Upper lobe of left lung (tissue), 4 donors: ENCODE data around the gene KIF26B.

Experiments
- EP300 ChIP-seq, 4 donors: sonication (generic); formaldehyde crosslinking; IDR thresholded peaks; one replicate each; pipeline ENCODE4 v1.5.1; 2017; ENCODE audit warnings: antibody characterized with exemption in 4 of 4, control low read depth in 2 of 4
- TF ChIP-seq, protein P1 (sequence below), 6 experiments: fragments of 450-650 bp in 4 of 6; fragments of 200-600 bp in 2 of 6; sonication (generic) in 2 of 6; IDR thresholded peaks; one replicate each; pipeline ENCODE4 v1.5.1; 2016 to 2019; ENCODE audit warnings: antibody characterized with exemption in 6 of 6

DNA sequence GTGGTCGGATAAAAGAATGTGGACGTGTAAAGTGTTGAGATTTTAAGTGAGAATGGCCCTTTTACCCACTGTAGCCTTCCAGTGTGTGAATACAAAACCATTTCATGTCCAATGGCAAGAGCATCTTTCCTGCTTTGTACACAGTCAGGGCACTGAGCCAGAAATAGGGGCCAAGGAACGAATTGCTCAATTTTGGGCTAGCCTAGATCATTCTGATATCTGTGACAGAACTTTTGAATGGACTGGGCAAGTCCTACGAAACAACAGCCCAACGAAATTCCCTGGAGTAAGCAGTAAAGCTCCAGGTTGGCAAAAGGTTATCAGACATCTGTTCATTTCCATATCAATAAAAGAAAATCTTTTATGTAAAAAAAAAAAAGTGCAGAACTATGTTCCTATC, 5.5 kb downstream of the KIF26B start:
- TF ChIP-seq, protein P1, sequence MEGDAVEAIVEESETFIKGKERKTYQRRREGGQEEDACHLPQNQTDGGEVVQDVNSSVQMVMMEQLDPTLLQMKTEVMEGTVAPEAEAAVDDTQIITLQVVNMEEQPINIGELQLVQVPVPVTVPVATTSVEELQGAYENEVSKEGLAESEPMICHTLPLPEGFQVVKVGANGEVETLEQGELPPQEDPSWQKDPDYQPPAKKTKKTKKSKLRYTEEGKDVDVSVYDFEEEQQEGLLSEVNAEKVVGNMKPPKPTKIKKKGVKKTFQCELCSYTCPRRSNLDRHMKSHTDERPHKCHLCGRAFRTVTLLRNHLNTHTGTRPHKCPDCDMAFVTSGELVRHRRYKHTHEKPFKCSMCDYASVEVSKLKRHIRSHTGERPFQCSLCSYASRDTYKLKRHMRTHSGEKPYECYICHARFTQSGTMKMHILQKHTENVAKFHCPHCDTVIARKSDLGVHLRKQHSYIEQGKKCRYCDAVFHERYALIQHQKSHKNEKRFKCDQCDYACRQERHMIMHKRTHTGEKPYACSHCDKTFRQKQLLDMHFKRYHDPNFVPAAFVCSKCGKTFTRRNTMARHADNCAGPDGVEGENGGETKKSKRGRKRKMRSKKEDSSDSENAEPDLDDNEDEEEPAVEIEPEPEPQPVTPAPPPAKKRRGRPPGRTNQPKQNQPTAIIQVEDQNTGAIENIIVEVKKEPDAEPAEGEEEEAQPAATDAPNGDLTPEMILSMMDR (IDR thresholded peaks at IDR 0.05), result no peak
- no peak for TF ChIP-seq EP300 (IDR thresholded peaks at IDR 0.05)
